Measurements from ENCODE around the gene EPN1.

- TF ChIP-seq EZH2 (IDR thresholded peaks at IDR 0.05; ENCODE audit: insufficient read depth, poor library complexity, severe bottlenecking) (no peak), EZH2phosphoT487 (IDR thresholded peaks at IDR 0.05; ENCODE audit: insufficient read depth, low read depth) (no peak)
These were observed 39.7 kb upstream of the EPN1 start for GRCh38 chr19:55635334-55635717.

Data from GM23248 (cell line).